ENCODE data around the gene GNB1.

The GNB1 gene

DNA sequence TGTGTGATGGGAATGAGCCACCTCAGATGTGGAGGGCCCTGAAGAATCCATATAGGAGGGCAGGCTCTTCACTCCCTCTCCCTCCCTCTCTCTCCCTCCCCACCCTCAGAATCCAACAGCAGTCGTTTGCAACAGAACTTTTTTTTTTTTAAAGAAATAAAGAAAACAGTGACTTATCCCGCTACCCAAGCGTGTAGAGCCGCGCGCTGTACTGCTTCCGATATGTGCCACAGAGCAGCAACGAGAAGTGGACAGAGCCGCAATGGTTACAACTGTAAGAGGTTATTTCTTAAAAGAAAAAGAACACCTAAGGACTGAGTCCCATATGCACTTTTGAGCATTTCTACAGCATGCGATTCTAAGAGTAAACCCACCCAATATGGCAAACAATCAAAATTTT lies 105.2 kb downstream of the GNB1 start:
- Histone ChIP-seq H3K4me3 (ENCODE audit: low read length) (no peak overlapping the region), H3K4me1 (ENCODE audit: control insufficient read depth, insufficient read depth, low read length) (peaks cover 31% of the 10 kb centered on the region), H3K36me3 (ENCODE audit: control insufficient read depth, insufficient read depth, low read length) (peaks cover 36% of the 10 kb centered on the region), H3K9ac (ENCODE audit: low read length) (no peak overlapping the region), H3K27me3 (ENCODE audit: control insufficient read depth, insufficient read depth, low read length) (no peaks in the 10 kb centered on the region), H3K9me3 (ENCODE audit: control insufficient read depth, low read length) (no peaks in the 10 kb centered on the region)

DNA sequence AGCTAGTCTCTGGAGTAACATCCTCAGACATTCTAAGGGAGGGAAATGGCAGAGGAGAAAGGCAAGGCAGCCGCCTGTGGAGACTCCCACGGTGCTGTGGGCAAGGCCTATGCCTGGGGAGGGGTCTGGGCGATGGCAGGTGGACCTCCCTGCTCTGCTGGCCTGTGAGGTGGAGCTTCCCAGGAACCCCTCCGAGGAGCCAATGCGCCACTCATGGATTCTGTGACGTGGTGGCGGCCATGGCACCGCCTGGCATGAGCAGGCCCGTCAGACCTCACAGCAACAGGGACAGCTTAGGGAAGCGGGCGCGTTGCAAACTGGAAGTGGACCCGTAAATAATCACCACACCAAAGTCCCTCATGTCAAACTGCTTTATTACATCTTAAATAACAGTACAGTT lies 106.0 kb downstream of the GNB1 start:
- Histone ChIP-seq H3K4me1 (ENCODE audit: control insufficient read depth, insufficient read depth, low read length) (peaks cover 38% of the 10 kb centered on the region), H3K9me3 (ENCODE audit: control insufficient read depth, low read length) (no peaks in the 10 kb centered on the region), H3K4me3 (ENCODE audit: low read length) (no peak overlapping the region), H3K9ac (ENCODE audit: low read length) (no peak overlapping the region), H3K36me3 (ENCODE audit: control insufficient read depth, insufficient read depth, low read length) (peaks cover 29% of the 10 kb centered on the region), H3K27me3 (ENCODE audit: control insufficient read depth, insufficient read depth, low read length) (no peaks in the 10 kb centered on the region)

DNA sequence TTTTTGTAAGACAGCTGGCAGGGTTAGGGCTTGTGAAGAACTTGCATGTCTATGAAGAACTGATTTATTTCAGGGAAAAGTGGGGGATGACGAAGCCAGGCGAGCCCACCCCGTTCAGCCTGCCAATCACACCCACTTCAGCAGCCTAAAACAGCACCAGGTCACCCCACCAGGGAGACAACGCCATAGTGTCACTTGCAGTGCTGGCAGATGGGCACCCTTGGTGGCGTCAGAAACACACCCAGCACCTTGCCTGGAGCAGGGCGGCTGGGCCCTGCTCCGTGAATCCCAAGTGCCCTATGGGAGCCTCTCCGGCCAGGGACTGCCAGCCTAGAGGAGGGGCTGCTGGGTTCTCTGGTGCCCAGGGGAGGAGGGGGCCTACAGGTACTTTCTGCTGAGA lies 107.6 kb downstream of the GNB1 start:
- no peaks in the 10 kb centered on the region for H3K9me3 ChIP-seq (ENCODE audit: control insufficient read depth, low read length)
- H3K36me3 ChIP-seq (ENCODE audit: control insufficient read depth, insufficient read depth, low read length) = peaks cover 17% of the 10 kb centered on the region
- peaks cover 49% of the 10 kb centered on the region for H3K4me1 ChIP-seq (ENCODE audit: control insufficient read depth, insufficient read depth, low read length)
- peak overlapping the region; percentile 57 for H3K9ac ChIP-seq (ENCODE audit: low read length)
- no peaks in the 10 kb centered on the region for H3K27me3 ChIP-seq (ENCODE audit: control insufficient read depth, insufficient read depth, low read length)
- no peak overlapping the region for H3K4me3 ChIP-seq (ENCODE audit: low read length)

DNA sequence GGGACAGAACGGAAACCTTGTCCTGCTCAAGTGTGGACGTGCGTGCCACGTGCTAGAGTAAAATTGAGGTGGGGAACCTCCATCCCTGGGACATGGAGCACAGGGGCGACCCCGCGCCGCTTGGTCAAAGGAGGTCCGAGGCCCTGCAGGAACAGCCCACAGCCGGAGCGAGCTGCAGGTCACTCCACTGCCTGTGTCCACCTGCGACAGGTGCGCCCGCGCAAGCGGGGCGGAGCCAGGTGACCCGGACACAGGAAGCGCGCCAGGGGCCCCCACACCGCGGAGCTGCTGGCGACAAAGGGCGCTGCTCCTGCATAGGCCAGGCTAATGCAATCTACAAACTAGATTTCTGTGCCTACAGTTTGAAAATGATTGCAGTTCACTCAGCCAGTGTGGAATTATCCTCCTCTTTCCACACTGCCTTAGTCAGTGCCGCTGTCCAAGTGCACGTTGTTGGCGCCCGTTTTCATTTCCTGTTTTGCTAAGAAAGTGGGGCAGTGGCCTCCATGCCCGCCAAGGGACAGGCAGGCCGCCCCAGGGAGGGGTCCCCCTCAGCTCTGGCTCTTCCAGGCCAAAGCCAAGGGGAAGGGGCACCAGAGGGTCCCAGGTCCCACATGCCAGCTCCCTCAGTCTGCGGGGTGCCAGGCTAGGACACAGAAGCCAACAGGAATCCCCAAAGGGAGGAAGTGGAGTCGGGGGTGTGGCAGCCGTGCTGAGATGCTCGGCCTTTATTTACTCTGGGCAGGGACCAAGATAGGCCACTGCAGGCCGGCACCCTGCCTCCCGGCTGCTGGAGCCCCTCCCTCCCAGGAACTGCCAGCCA lies 108.3 kb downstream of the GNB1 start:
- Histone ChIP-seq H3K9me3 (ENCODE audit: control insufficient read depth, low read length) (no peaks in the 10 kb centered on the region), H3K4me1 (ENCODE audit: control insufficient read depth, insufficient read depth, low read length) (peaks cover 49% of the 10 kb centered on the region), H3K27me3 (ENCODE audit: control insufficient read depth, insufficient read depth, low read length) (no peaks in the 10 kb centered on the region), H3K4me3 (ENCODE audit: low read length) (peak overlapping the region; percentile 23), H3K9ac (ENCODE audit: low read length) (peak overlapping the region; percentile 62), H3K36me3 (ENCODE audit: control insufficient read depth, insufficient read depth, low read length) (peaks cover 11% of the 10 kb centered on the region)

DNA sequence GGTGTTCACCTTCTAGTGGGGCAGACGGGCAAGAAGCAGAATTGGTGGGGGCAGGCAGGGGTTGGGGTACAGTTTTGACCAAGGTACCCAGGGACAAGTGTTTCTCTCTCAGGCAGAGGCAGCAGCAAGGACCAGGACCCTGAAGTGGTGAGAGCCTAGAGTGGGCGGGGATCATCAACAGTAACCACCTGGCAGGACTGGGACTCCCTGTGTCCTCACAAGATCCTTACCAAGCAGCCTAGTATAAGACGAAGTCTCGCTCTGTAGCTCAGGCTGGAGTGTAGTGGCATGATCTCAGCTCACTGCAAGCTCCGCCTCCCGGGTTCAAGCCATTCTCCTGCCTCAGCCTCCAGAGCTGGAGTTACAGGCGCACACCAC lies 109.4 kb downstream of the GNB1 start:
- Histone ChIP-seq H3K9me3 (ENCODE audit: control insufficient read depth, low read length) (no peaks in the 10 kb centered on the region), H3K9ac (ENCODE audit: low read length) (no peak overlapping the region), H3K36me3 (ENCODE audit: control insufficient read depth, insufficient read depth, low read length) (peaks cover 3% of the 10 kb centered on the region), H3K27me3 (ENCODE audit: control insufficient read depth, insufficient read depth, low read length) (no peaks in the 10 kb centered on the region), H3K4me1 (ENCODE audit: control insufficient read depth, insufficient read depth, low read length) (peaks cover 55% of the 10 kb centered on the region), H3K4me3 (ENCODE audit: low read length) (no peak overlapping the region)

DNA sequence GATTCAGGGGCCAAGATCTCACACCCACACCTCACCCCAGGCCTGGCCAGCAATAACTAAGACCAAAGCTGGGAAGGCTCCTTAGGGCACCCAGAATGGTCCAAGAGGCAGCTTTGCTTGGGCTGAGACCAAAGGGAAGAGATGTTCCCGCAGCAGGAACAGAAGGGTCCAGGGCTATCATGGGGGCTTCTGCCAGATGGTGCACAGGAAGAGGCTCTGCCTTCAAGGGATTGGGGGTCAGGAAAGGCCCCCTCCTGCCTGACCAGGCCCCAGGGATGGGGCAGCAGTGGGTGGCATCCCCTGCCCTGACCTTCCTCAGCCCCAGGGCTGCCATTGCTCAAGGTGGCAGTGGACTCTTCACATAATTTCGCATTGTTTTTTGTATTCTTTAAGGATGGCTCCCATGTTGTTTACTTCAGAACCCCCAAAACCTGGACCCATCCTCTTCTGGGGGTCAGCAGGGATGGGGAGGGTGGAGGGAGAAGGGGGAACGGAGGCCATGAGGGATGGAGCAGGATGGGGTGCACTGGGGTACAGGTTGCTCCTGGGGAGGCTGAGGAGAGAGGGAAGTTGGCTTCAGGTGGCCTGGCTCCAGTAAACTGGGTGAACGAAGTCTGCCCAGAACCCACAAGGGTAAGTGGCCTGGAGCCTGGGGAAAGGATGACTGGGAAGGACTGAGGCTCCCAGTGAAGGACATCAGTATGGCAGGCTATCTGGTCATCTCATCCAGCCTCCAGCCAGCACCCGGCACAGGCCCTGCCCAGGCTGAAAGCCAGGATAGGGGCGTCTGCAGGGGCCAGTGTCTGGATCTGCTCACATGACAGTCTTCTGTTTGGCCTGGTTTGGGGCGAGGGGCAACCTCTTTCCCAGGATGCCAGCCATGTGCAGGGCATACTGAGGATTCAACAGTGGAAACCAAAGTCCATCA lies 110.0 kb downstream of the GNB1 start:
- Histone ChIP-seq H3K9ac (ENCODE audit: low read length) (peak overlapping the region; percentile 78), H3K36me3 (ENCODE audit: control insufficient read depth, insufficient read depth, low read length) (no peaks in the 10 kb centered on the region), H3K27me3 (ENCODE audit: control insufficient read depth, insufficient read depth, low read length) (no peaks in the 10 kb centered on the region), H3K4me3 (ENCODE audit: low read length) (peak overlapping the region; percentile 66), H3K9me3 (ENCODE audit: control insufficient read depth, low read length) (no peaks in the 10 kb centered on the region), H3K4me1 (ENCODE audit: control insufficient read depth, insufficient read depth, low read length) (peaks cover 61% of the 10 kb centered on the region)

DNA sequence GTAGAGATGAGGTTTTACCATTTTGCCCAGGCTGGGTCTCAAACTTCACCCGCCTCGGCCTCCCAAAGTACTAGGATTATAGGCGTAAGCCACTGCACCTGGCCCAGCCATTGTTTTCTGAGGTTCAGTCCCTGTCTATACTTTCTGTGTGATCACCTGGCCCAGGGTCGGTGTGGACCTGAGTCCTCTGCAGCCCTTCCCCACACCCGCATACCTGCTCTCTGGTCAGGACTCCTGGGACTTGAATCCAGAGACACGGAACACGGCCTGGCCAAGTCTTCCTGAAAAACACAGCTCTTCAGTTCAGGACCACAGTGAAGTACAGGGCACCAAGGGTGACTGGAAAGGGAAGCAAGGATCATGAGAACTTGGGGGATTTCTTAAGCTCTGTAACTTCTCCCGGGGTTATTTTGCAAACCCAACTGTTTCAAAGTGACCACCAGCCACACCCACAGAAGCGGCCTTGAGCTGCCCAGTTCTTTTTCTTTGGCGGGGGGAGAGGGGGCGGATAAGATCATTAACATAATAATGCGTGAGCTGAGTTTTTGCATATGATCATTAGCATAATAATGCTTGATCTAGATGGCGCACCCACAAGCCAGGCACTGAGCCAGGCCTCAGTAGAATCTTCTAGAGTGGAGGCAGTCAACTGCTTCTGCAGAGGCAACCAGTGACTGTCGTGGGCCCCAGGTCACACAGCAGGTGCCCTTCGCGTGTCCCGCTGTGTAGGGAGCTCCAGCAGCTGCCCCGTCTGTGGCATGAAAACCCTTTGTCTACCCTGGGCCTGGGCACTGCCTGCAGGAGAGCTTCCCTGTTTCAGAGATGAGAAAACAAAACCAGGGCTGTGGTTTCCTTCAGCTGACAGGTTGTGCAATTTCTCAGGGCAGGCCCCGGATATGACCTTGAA lies 110.9 kb downstream of the GNB1 start:
- Histone ChIP-seq H3K27me3 (ENCODE audit: control insufficient read depth, insufficient read depth, low read length) (no peaks in the 10 kb centered on the region), H3K4me1 (ENCODE audit: control insufficient read depth, insufficient read depth, low read length) (peaks cover 69% of the 10 kb centered on the region), H3K9me3 (ENCODE audit: control insufficient read depth, low read length) (no peaks in the 10 kb centered on the region), H3K9ac (ENCODE audit: low read length) (peak overlapping the region; percentile 78), H3K4me3 (ENCODE audit: low read length) (peak overlapping the region; percentile 66), H3K36me3 (ENCODE audit: control insufficient read depth, insufficient read depth, low read length) (no peaks in the 10 kb centered on the region)

DNA sequence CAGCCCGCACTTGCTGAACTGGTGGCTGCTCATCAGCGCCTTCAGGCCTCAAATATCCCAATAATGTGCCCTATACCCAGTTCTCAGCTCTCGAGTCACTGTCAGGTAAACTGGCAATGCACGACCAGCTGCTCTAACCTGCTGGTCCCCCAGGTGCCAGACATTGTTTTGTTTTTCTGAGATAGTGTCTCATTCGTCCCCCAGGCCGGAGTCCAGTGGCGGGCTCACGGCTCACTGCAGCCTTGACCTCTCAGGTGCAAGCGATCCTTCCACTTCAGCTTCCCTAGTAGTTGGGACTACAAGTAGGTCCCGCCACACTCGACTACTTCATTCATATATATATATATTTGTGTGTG lies 111.6 kb downstream of the GNB1 start:
- Histone ChIP-seq H3K4me1 (ENCODE audit: control insufficient read depth, insufficient read depth, low read length) (peaks cover 69% of the 10 kb centered on the region), H3K36me3 (ENCODE audit: control insufficient read depth, insufficient read depth, low read length) (no peaks in the 10 kb centered on the region), H3K9ac (ENCODE audit: low read length) (peak overlapping the region; percentile 78)

DNA sequence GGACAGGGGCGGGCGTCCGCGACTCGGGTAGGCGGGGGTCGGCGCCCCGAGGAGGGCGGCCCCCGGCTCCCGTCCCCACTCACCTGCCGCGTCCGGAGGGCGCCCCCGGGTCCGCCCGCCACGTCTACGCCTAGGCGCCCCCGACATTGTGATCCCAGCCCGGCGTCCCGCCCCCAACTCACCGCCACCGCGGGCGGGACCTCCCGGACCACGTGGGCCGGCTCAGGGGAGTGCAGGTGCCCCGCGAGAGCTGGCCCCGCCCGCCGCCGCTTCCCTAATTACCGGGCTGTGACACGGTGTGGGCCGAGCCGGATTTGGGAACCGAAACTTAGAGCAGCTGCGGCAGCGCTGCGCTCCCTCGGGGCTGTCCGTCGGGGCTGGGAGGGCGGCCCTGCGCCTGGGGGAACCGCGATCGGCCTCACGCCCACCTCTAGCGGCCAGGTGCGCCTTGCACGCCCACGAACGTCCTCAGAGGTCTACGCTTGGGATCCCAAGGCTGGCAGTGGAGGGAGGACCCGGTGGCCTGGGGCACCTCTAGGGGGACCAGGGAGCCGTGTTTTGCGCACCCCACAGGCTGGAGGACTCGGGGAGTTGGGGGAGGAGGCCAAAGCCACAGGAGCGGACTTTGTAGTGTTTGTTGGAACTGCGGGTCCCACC lies 112.1 kb downstream of the GNB1 start:
- Histone ChIP-seq H3K36me3 (ENCODE audit: control insufficient read depth, insufficient read depth, low read length) (no peaks in the 10 kb centered on the region), H3K9ac (ENCODE audit: low read length) (peak overlapping the region; percentile 78), H3K27me3 (ENCODE audit: control insufficient read depth, insufficient read depth, low read length) (no peaks in the 10 kb centered on the region), H3K4me3 (ENCODE audit: low read length) (peak overlapping the region; percentile 66), H3K4me1 (ENCODE audit: control insufficient read depth, insufficient read depth, low read length) (peaks cover 69% of the 10 kb centered on the region), H3K9me3 (ENCODE audit: control insufficient read depth, low read length) (no peaks in the 10 kb centered on the region)

More for the DNA sequence above, 111.6 kb downstream of the GNB1 start:
- Histone ChIP-seq H3K4me3 (ENCODE audit: low read length) (peak overlapping the region; percentile 66), H3K27me3 (ENCODE audit: control insufficient read depth, insufficient read depth, low read length) (no peaks in the 10 kb centered on the region), H3K9me3 (ENCODE audit: control insufficient read depth, low read length) (no peaks in the 10 kb centered on the region)

DNA sequence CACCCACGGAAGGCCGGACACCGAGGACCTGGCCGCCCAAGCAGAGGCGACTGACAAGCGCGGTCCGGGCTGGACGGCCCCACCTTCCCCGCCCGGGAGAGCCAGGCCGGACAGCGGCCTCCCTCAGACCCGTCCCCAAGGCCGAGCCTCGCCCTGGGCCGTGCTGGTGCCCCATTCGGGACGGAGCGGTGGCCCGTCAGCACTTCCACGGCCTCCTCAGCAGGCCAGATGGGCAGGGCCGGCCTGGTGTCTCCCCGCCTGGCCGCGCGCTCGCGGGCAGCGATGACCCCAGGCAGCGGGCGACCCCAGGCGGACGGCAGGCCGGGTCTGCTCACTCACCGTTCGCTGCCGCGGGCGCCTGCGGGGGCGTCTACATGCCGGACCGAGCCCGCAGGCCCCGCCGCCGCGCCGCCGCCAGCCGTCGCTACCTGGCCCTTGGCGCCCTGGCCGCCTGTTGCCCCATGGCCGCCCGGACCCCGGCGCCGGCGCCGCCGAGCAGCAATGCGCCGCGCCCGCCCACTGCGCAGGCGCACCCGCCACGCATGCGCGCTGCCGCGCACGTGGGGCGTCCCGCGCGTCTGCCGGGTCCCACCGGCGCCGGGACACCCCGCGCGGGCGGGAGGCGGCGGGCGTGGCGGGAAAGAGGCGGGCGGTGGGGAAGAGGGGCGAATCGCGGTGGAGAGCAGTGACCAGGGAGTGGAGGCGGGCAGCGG lies 112.8 kb downstream of the GNB1 start, which contains the start of gene NADK:
Gene NADK (minus strand): TSS at position 521 of the 713 bp plus-strand sequence. CDS start 13,064 bp downstream, outside the sequence.
- Histone ChIP-seq H3K27me3 (ENCODE audit: control insufficient read depth, insufficient read depth, low read length) (no peaks in the 10 kb centered on the region), H3K9ac (ENCODE audit: low read length) (peak within 1 kb of the TSS; percentile 78), H3K9me3 (ENCODE audit: control insufficient read depth, low read length) (no peaks in the 10 kb centered on the region), H3K4me1 (ENCODE audit: control insufficient read depth, insufficient read depth, low read length) (peaks cover 62% of the 10 kb centered on the region), H3K36me3 (ENCODE audit: control insufficient read depth, insufficient read depth, low read length) (no peaks in the 10 kb centered on the region), H3K4me3 (ENCODE audit: low read length) (peak within 1 kb of the TSS; percentile 70)

DNA sequence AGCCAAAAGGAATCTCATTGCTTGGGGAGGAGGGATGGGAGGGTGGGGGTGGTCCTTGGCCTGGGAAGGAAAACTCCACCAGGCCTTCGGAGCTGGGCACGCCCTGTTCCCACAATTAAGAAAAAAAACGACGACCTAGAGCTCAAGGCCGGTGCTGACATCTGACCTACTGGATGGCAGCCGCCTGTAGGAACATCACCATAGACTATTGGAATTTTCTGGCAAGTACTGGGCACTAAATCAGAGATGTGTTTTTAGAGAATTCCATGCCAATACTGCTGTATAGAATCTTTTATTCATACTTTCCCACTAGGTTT lies 113.3 kb downstream of the GNB1 start:
- peak overlapping the region; percentile 76 for H3K9ac ChIP-seq (ENCODE audit: low read length)
- H3K4me1 ChIP-seq (ENCODE audit: control insufficient read depth, insufficient read depth, low read length) = peaks cover 57% of the 10 kb centered on the region
- H3K36me3 ChIP-seq (ENCODE audit: control insufficient read depth, insufficient read depth, low read length) = no peaks in the 10 kb centered on the region
- H3K27me3 ChIP-seq (ENCODE audit: control insufficient read depth, insufficient read depth, low read length) = no peaks in the 10 kb centered on the region
- H3K4me3 ChIP-seq (ENCODE audit: low read length) = peak overlapping the region; percentile 70
- H3K9me3 ChIP-seq (ENCODE audit: control insufficient read depth, low read length) = no peaks in the 10 kb centered on the region
